OCI-LY3 (cell line): ENCODE results near the gene GPAM.

Experiments used
- EZH2phosphoT487 ChIP-seq: fragments of 200-600 bp; shearing (Covaris generic); IDR thresholded peaks from 2 replicates; pipeline ENCODE4 v1.6.1; 2018; ENCODE audit warnings: antibody characterized with exemption, mixed run types, low read depth
- TF ChIP-seq, protein P1 (sequence below): fragments of 200-600, 300-600 bp; sonication (generic); IDR thresholded peaks from 2 replicates; pipeline ENCODE4 v1.5.1; 2014; ENCODE audit warnings: antibody characterized with exemption, low read length, low read depth

DNA sequence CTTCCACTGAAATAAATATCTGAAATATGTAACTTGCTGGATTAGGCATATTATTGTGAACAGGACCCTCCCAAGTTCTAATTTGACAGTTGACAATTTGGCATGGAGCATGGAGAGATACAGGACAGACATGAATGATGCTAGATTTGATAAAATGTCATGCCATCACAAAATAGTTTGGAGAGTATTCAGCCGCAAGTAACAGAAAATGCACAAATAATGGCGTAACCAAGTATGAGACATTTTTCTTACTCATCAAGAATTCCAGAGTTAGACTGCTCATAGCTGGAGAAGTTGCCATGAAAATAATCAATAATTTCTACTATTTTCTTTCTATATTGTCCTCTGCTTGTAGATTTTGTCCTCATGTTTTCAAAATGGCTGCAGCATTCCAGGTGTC lies 45.5 kb upstream of the GPAM start:
- TF ChIP-seq, protein P1, sequence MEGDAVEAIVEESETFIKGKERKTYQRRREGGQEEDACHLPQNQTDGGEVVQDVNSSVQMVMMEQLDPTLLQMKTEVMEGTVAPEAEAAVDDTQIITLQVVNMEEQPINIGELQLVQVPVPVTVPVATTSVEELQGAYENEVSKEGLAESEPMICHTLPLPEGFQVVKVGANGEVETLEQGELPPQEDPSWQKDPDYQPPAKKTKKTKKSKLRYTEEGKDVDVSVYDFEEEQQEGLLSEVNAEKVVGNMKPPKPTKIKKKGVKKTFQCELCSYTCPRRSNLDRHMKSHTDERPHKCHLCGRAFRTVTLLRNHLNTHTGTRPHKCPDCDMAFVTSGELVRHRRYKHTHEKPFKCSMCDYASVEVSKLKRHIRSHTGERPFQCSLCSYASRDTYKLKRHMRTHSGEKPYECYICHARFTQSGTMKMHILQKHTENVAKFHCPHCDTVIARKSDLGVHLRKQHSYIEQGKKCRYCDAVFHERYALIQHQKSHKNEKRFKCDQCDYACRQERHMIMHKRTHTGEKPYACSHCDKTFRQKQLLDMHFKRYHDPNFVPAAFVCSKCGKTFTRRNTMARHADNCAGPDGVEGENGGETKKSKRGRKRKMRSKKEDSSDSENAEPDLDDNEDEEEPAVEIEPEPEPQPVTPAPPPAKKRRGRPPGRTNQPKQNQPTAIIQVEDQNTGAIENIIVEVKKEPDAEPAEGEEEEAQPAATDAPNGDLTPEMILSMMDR, result no peak
- no peak for TF ChIP-seq EZH2phosphoT487
